Peyer's patch (tissue), 4 donors: Measurements from ENCODE around the gene STRN4. TPM values are rescaled to one million over a fixed set of nuclear protein-coding genes. Genes with fewer than 3 reads are reported as not detected.
"Not testable (repeated sequence)": the region's sequence is repeated elsewhere in the genome, so short reads cannot be mapped to it uniquely, and the experiment has no call there.

Experiments
- DNase-seq, 3 donors: peaks; one replicate each; pipeline ENCODE4 v3.0.0-alpha.2; 2017 to 2019
- H3K27ac ChIP-seq, 4 donors: fragments of 200-600 bp; sonication (generic); one replicate each; pipeline ENCODE4 v1.5.1; 2016 to 2019
- H3K27me3 ChIP-seq, 2 donors: fragments of 200-600 bp; sonication (generic); one replicate each; pipeline ENCODE4 v1.5.1; 2019
- H3K36me3 ChIP-seq, 3 donors: fragments of 200-600 bp; sonication (generic); one replicate each; pipeline ENCODE4 v1.5.1; 2016 to 2019
- H3K4me1 ChIP-seq, 4 donors: fragments of 200-600 bp; sonication (generic); one replicate each; pipeline ENCODE4 v1.5.1; 2016 to 2019
- H3K4me3 ChIP-seq, 4 donors: fragments of 200-600 bp; sonication (generic); 1 replicate in 3 of 4; 2 replicates in 1 of 4; pipeline ENCODE4 v1.5.1; 2016 to 2019; ENCODE audit warnings: mild to moderate bottlenecking in 1 of 4
- H3K9me3 ChIP-seq, 4 donors: fragments of 200-600 bp; sonication (generic); one replicate each; pipeline ENCODE4 v1.5.1; 2016 to 2019; ENCODE audit warnings: mild to moderate bottlenecking in 1 of 4
- CTCF ChIP-seq, 6 experiments: fragments of 450-650 bp in 4 of 6; fragments of 200-600 bp in 2 of 6; sonication (generic) in 1 of 6; IDR thresholded peaks; one replicate each; pipeline ENCODE4 v1.5.1; 2017 to 2019; ENCODE audit warnings: antibody characterized with exemption in 6 of 6, mild to moderate bottlenecking in 3 of 6, moderate library complexity in 1 of 6
- POLR2A ChIP-seq, 2 donors: fragments of 450-650 bp; IDR thresholded peaks; one replicate each; pipeline ENCODE4 v1.5.1; 2017; ENCODE audit warnings: antibody characterized with exemption in 2 of 2, mild to moderate bottlenecking in 2 of 2, moderate library complexity in 2 of 2
- total RNA-seq, 4 donors: library from RNA; depleted of rRNA; stranded (reverse); fragments of >200 nt; gene quantifications; one replicate each; pipeline ENCODE4 v1.1.0, GENCODE V29; 2016

STRN4 gene
- total RNA-seq, 4 donors from 2014 or later = 80.9 to 146 (median 116) TPM

GRCh38 chr19:46776927-46777911, 31.0 kb upstream of the STRN4 start:
- Histone ChIP-seq H3K4me3 (no peak overlapping the region), H3K27ac (no peak overlapping the region), H3K36me3 (peaks cover 0 to 75% (median 0%) of the 10 kb centered on the region in 3 donors), H3K4me1 (no peaks in the 10 kb centered on the region), H3K9me3 (no peaks in the 10 kb centered on the region), H3K27me3 (no peaks in the 10 kb centered on the region)
- peak in 1 of 3 donors; percentile 56 for DNase-seq
- TF ChIP-seq CTCF (IDR thresholded peaks at IDR 0.05) = no peak
- no peak for TF ChIP-seq POLR2A (IDR thresholded peaks at IDR 0.05)

- Histone ChIP-seq H3K9me3 (no peaks in the 10 kb centered on the region), H3K4me3 (no peak overlapping the region), H3K36me3 (peaks cover 0 to 61% (median 0%) of the 10 kb centered on the region in 3 donors), H3K27me3 (no peaks in the 10 kb centered on the region), H3K4me1 (no peaks in the 10 kb centered on the region), H3K27ac (no peak overlapping the region)
- no peak for TF ChIP-seq POLR2A (IDR thresholded peaks at IDR 0.05)
- TF ChIP-seq CTCF (IDR thresholded peaks at IDR 0.05) = no peak
- no peak for DNase-seq
Measured at GRCh38 chr19:46775642-46776258, 29.5 kb upstream of the STRN4 start.

- H3K9me3 ChIP-seq = no peaks in the 10 kb centered on the region
Measured at GRCh38 chr19:46773018-46773399, 26.8 kb upstream of the STRN4 start.

GRCh38 chr19:46772170-46773017, 26.1 kb upstream of the STRN4 start:
- no peak for TF ChIP-seq CTCF (IDR thresholded peaks at IDR 0.05)
- TF ChIP-seq POLR2A (IDR thresholded peaks at IDR 0.05) = no peak
- Histone ChIP-seq H3K9me3 (no peaks in the 10 kb centered on the region), H3K4me1 (no peaks in the 10 kb centered on the region), H3K27ac (no peak overlapping the region), H3K4me3 (no peak overlapping the region), H3K36me3 (peaks cover 0 to 31% (median 0%) of the 10 kb centered on the region in 3 donors), H3K27me3 (no peaks in the 10 kb centered on the region)
- no peak for DNase-seq

More at GRCh38 chr19:46773018-46773399, 26.8 kb upstream of the STRN4 start:
- H3K4me3 ChIP-seq = no peak overlapping the region
- peaks cover 0 to 36% (median 0%) of the 10 kb centered on the region in 3 donors for H3K36me3 ChIP-seq
- DNase-seq = no peak
- no peak for TF ChIP-seq CTCF (IDR thresholded peaks at IDR 0.05)
- TF ChIP-seq POLR2A (IDR thresholded peaks at IDR 0.05) = no peak
- no peak overlapping the region for H3K27ac ChIP-seq
- H3K27me3 ChIP-seq = no peaks in the 10 kb centered on the region
- H3K4me1 ChIP-seq = no peaks in the 10 kb centered on the region

- not testable (repeated sequence) for H3K4me3 ChIP-seq, H3K27ac ChIP-seq
Measured at GRCh38 chr19:46768746-46769145, 22.5 kb upstream of the STRN4 start.

More at GRCh38 chr19:46768746-46769145, 22.5 kb upstream of the STRN4 start:
- H3K4me1 ChIP-seq, H3K9me3 ChIP-seq, DNase-seq, H3K36me3 ChIP-seq, H3K27me3 ChIP-seq: not testable (repeated sequence)
